Liver (tissue), 9 donors: ENCODE data around the gene GAPDH. TPM values are rescaled to one million over a fixed set of nuclear protein-coding genes. Genes with fewer than 3 reads are reported as not detected.

Experiments used
- DNase-seq: peaks from one replicate; pipeline ENCODE4 v3.0.0-alpha.2; 2017; ENCODE audit warnings: low spot score
- H3K27ac ChIP-seq, 2 donors: one replicate each; pipeline ENCODE4 v1.7.0; 2013; ENCODE audit warnings: inconsistent platforms in 2 of 2, low read length in 2 of 2, control low read depth in 1 of 2, low read depth in 1 of 2, mild to moderate bottlenecking in 1 of 2
- H3K27me3 ChIP-seq, 4 donors: one replicate each; pipeline versions ENCODE4 v1.6.1 to v1.7.0; 2013; ENCODE audit warnings: low read length in 3 of 4, inconsistent platforms in 1 of 4, mild to moderate bottlenecking in 1 of 4, moderate library complexity in 1 of 4; ENCODE audit not compliant: control insufficient read depth in 4 of 4, insufficient read depth in 4 of 4
- H3K36me3 ChIP-seq, 4 donors: one replicate each; pipeline versions ENCODE4 v1.6.1 to v1.7.0; 2013; ENCODE audit warnings: low read length in 3 of 4, mild to moderate bottlenecking in 3 of 4, low read depth in 1 of 4, moderate library complexity in 1 of 4; ENCODE audit not compliant: control insufficient read depth in 4 of 4, insufficient read depth in 3 of 4
- H3K4me1 ChIP-seq, 4 donors: one replicate each; pipeline versions ENCODE4 v1.6.1 to v1.7.0; 2013; ENCODE audit warnings: low read length in 3 of 4, mild to moderate bottlenecking in 3 of 4, moderate library complexity in 1 of 4; ENCODE audit not compliant: control insufficient read depth in 4 of 4, insufficient read depth in 4 of 4
- H3K4me3 ChIP-seq, 3 donors: one replicate each; pipeline versions ENCODE4 v1.6.1 to v1.7.0; 2013; ENCODE audit warnings: low read length in 3 of 3, control low read depth in 1 of 3, low read depth in 1 of 3, mild to moderate bottlenecking in 1 of 3
- H3K9ac ChIP-seq, 2 donors: one replicate each; pipeline ENCODE4 v1.7.0; 2013; ENCODE audit warnings: low read length in 2 of 2, mild to moderate bottlenecking in 2 of 2, moderate library complexity in 2 of 2, control low read depth in 1 of 2, low read depth in 1 of 2
- H3K9me3 ChIP-seq, 4 donors: one replicate each; pipeline versions ENCODE4 v1.6.1 to v1.7.0; 2013; ENCODE audit warnings: low read length in 3 of 4; ENCODE audit not compliant: control insufficient read depth in 4 of 4
- EGR1 ChIP-seq, 2 donors: IDR thresholded peaks; 2 replicates each; pipeline ENCODE4 v1.6.1; 2016 to 2018; ENCODE audit warnings: antibody characterized with exemption in 2 of 2, low read depth in 2 of 2
- FOXA1 ChIP-seq: IDR thresholded peaks from 2 replicates; pipeline ENCODE4 v1.6.1; 2016; ENCODE audit warnings: antibody characterized with exemption
- FOXA2 ChIP-seq: IDR thresholded peaks from 2 replicates; pipeline ENCODE4 v1.6.1; 2016; ENCODE audit warnings: antibody characterized with exemption
- GABPA ChIP-seq, 2 donors: IDR thresholded peaks in 1 of 2; conservative IDR thresholded peaks in 1 of 2; 2 replicates each; pipeline ENCODE4 v1.6.1; 2016; ENCODE audit warnings: antibody characterized with exemption in 2 of 2, mild to moderate bottlenecking in 1 of 2, moderate library complexity in 1 of 2
- HNF4A ChIP-seq, 2 donors: conservative IDR thresholded peaks; 2 replicates each; pipeline ENCODE4 v1.6.1; 2016; ENCODE audit warnings: antibody characterized with exemption in 2 of 2, mild to moderate bottlenecking in 2 of 2
- HNF4G ChIP-seq: IDR thresholded peaks from 2 replicates; pipeline ENCODE4 v1.6.1; 2016; ENCODE audit warnings: antibody characterized with exemption
- JUND ChIP-seq, 2 donors: IDR thresholded peaks; 2 replicates each; pipeline ENCODE4 v1.6.1; 2016; ENCODE audit warnings: antibody characterized with exemption in 2 of 2
- MAX ChIP-seq: IDR thresholded peaks from 2 replicates; pipeline ENCODE4 v1.6.1; 2016; ENCODE audit warnings: antibody characterized with exemption
- NR2F2 ChIP-seq: IDR thresholded peaks from 2 replicates; pipeline ENCODE4 v1.6.1; 2016; ENCODE audit warnings: antibody characterized with exemption
- RAD21 ChIP-seq, 2 donors: IDR thresholded peaks; 2 replicates each; pipeline ENCODE4 v1.6.1; 2016; ENCODE audit warnings: antibody characterized with exemption in 2 of 2, mild to moderate bottlenecking in 2 of 2
- RXRA ChIP-seq, 2 donors: IDR thresholded peaks; 2 replicates each; pipeline ENCODE4 v1.6.1; 2017 to 2018; ENCODE audit warnings: antibody characterized with exemption in 2 of 2, mild to moderate bottlenecking in 1 of 2
- SP1 ChIP-seq: IDR thresholded peaks from 2 replicates; pipeline ENCODE4 v1.6.1; 2018; ENCODE audit warnings: antibody characterized with exemption, mild to moderate bottlenecking
- TAF1 ChIP-seq: conservative IDR thresholded peaks from 2 replicates; pipeline ENCODE4 v1.6.1; 2016; ENCODE audit warnings: antibody characterized with exemption, mild to moderate bottlenecking
- YY1 ChIP-seq: IDR thresholded peaks from 2 replicates; pipeline ENCODE4 v1.6.1; 2016; ENCODE audit warnings: antibody characterized with exemption, mild to moderate bottlenecking
- ZBTB33 ChIP-seq: IDR thresholded peaks from 2 replicates; pipeline ENCODE4 v1.6.1; 2016; ENCODE audit warnings: antibody characterized with exemption
- WGBS: extraction: QIAGEN DNeasy Blood & Tissue Kit; methylation state at CpG from one replicate; pipeline ENCODE4 v1.1.7; 2013; 5-methylcytosine and 5-hydroxymethylcytosine counted together
- polyA plus RNA-seq, 2 donors: library from polyadenylated mRNA; stranded (reverse) in 1 of 2; unstranded in 1 of 2; fragments of 200-250 nt in 1 of 2; fragments of >200 nt in 1 of 2; fragmentation: Nextera tagmentation in 1 of 2; extraction: Ambion mirVana in 1 of 2; gene quantifications; one replicate each; pipeline versions ENCODE4 v1.2.1 to v1.2.3, GENCODE V29; 2013 to 2015
- total RNA-seq, 2 donors: library from RNA; depleted of rRNA; stranded (reverse); fragments of >200 nt; gene quantifications; one replicate each; pipeline ENCODE4 v1.2.3, GENCODE V29; 2014
- TF ChIP-seq, protein P1 (sequence below): IDR thresholded peaks from 2 replicates; pipeline ENCODE4 v1.6.1; 2016; ENCODE audit warnings: antibody characterized with exemption
- TF ChIP-seq, protein P2 (sequence below): fragments of 150-350 bp; IDR thresholded peaks from 2 replicates; pipeline ENCODE4 v1.5.1; 2017; ENCODE audit warnings: improper control_type of control experiment, low read depth, low read length; ENCODE audit not compliant: missing input control
- TF ChIP-seq, protein P3 (sequence below): IDR thresholded peaks from 2 replicates; pipeline ENCODE4 v1.6.1; 2016; ENCODE audit warnings: antibody characterized with exemption, mild to moderate bottlenecking
- donor health status: healthy.
- donor health status: healthy.
- donor health status: healthy.
- donor health status: healthy.
- donor health status: healthy.

GAPDH gene
- total and polyA plus RNA-seq, 4 donors, result 1,234 to 2,082 (median 1,344) TPM

DNA sequence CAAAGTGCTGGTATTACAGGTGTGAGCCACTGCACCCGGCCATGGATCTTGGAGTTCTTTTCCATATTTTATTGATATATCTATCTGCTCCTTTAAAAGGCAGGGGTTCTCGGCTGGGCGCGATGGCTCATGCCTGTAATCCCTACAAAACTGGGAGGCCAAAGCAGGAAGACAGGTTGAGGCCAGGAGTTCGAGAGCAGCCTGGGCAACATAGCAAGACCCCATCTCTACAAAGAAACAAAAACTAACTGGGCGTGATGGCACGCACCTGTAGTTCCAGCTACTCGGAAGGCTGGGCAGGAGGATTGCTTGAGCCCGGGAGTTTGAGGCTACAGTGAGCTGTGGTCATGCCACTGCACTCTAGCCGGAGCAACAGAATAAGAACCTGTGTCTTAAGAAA is 12.1 kb upstream of the GAPDH start:
- H3K9ac ChIP-seq, result no peak overlapping the region
- TF ChIP-seq JUND (IDR thresholded peaks at IDR 0.05) (no peak), YY1 (no peak), GABPA (IDR thresholded peaks at IDR 0.05 in 1 of 2, conservative IDR thresholded peaks at IDR 0.05 in 1 of 2) (no peak), MAX (no peak), NR2F2 (no peak), ZBTB33 (no peak), EGR1 (IDR thresholded peaks at IDR 0.05; ENCODE audit: low read depth in 2 of 2) (no peak), FOXA2 (no peak), RXRA (IDR thresholded peaks at IDR 0.05) (no peak), RAD21 (IDR thresholded peaks at IDR 0.05) (no peak), HNF4G (no peak), SP1 (no peak), FOXA1 (no peak), TAF1 (no peak), HNF4A (conservative IDR thresholded peaks at IDR 0.05) (no peak)
- TF ChIP-seq, protein P1, sequence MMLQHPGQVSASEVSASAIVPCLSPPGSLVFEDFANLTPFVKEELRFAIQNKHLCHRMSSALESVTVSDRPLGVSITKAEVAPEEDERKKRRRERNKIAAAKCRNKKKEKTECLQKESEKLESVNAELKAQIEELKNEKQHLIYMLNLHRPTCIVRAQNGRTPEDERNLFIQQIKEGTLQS, result no peak
- TF ChIP-seq, protein P2, sequence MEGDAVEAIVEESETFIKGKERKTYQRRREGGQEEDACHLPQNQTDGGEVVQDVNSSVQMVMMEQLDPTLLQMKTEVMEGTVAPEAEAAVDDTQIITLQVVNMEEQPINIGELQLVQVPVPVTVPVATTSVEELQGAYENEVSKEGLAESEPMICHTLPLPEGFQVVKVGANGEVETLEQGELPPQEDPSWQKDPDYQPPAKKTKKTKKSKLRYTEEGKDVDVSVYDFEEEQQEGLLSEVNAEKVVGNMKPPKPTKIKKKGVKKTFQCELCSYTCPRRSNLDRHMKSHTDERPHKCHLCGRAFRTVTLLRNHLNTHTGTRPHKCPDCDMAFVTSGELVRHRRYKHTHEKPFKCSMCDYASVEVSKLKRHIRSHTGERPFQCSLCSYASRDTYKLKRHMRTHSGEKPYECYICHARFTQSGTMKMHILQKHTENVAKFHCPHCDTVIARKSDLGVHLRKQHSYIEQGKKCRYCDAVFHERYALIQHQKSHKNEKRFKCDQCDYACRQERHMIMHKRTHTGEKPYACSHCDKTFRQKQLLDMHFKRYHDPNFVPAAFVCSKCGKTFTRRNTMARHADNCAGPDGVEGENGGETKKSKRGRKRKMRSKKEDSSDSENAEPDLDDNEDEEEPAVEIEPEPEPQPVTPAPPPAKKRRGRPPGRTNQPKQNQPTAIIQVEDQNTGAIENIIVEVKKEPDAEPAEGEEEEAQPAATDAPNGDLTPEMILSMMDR, result no peak
- TF ChIP-seq, protein P3, sequence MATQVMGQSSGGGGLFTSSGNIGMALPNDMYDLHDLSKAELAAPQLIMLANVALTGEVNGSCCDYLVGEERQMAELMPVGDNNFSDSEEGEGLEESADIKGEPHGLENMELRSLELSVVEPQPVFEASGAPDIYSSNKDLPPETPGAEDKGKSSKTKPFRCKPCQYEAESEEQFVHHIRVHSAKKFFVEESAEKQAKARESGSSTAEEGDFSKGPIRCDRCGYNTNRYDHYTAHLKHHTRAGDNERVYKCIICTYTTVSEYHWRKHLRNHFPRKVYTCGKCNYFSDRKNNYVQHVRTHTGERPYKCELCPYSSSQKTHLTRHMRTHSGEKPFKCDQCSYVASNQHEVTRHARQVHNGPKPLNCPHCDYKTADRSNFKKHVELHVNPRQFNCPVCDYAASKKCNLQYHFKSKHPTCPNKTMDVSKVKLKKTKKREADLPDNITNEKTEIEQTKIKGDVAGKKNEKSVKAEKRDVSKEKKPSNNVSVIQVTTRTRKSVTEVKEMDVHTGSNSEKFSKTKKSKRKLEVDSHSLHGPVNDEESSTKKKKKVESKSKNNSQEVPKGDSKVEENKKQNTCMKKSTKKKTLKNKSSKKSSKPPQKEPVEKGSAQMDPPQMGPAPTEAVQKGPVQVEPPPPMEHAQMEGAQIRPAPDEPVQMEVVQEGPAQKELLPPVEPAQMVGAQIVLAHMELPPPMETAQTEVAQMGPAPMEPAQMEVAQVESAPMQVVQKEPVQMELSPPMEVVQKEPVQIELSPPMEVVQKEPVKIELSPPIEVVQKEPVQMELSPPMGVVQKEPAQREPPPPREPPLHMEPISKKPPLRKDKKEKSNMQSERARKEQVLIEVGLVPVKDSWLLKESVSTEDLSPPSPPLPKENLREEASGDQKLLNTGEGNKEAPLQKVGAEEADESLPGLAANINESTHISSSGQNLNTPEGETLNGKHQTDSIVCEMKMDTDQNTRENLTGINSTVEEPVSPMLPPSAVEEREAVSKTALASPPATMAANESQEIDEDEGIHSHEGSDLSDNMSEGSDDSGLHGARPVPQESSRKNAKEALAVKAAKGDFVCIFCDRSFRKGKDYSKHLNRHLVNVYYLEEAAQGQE, result no peak
- H3K36me3 ChIP-seq, result peaks cover 16 to 75% (median 58%) of the 10 kb centered on the region in 4 donors
- H3K4me3 ChIP-seq, result no peak overlapping the region
- WGBS, result 82% methylated on average over 10 of the region's 10 CpGs
- H3K4me1 ChIP-seq, result no peaks in the 10 kb centered on the region
- no peaks in the 10 kb centered on the region for H3K9me3 ChIP-seq
- H3K27me3 ChIP-seq, result no peaks in the 10 kb centered on the region
- no peak overlapping the region for H3K27ac ChIP-seq
- no peak for DNase-seq
